NOMO-1 (cell line): Measurements from ENCODE around the gene CDH24.

Experiments
- DNase-seq, 2 experiments: peaks; one replicate each; lab custom pipeline; 2025; ENCODE audit not compliant: unreplicated experiment in 2 of 2; lab: John Stamatoyannopoulos, UW

CDH24 gene

GRCh38 chr14:23090254-23090636 lies 32.9 kb upstream of the CDH24 start:
- no peak for DNase-seq

- no peak for DNase-seq
Measured at GRCh38 chr14:23089498-23090253, 32.4 kb upstream of the CDH24 start.

- no peak for DNase-seq
Measured at GRCh38 chr14:23086565-23086964, 29.2 kb upstream of the CDH24 start.

- no peak for DNase-seq
Measured at GRCh38 chr14:23085458-23085857, 28.1 kb upstream of the CDH24 start.

- no peak for DNase-seq
Measured at GRCh38 chr14:23080474-23080873, 23.2 kb upstream of the CDH24 start.

- no peak for DNase-seq
Measured at GRCh38 chr14:23079716-23080115, 22.4 kb upstream of the CDH24 start.

- no peak for DNase-seq
Measured at GRCh38 chr14:23078692-23079116, 21.4 kb upstream of the CDH24 start.

GRCh38 chr14:23077962-23078361 lies 20.6 kb upstream of the CDH24 start:
- DNase-seq: no peak

- no peak for DNase-seq
Measured at GRCh38 chr14:23076785-23077408, 19.6 kb upstream of the CDH24 start.

- DNase-seq: no peak
Measured at GRCh38 chr14:23074906-23075305, 17.6 kb upstream of the CDH24 start.

- DNase-seq: no peak
Measured at GRCh38 chr14:23071921-23072539, 14.7 kb upstream of the CDH24 start.

GRCh38 chr14:23071244-23071920 lies 14.1 kb upstream of the CDH24 start:
- DNase-seq: no peak

- DNase-seq: no peak
Measured at GRCh38 chr14:23070262-23071129, 13.2 kb upstream of the CDH24 start.

- DNase-seq: no peak
Measured at GRCh38 chr14:23069413-23069806, 12.1 kb upstream of the CDH24 start.

- no peak for DNase-seq
Measured at GRCh38 chr14:23068789-23069412, 11.6 kb upstream of the CDH24 start.

- no peak for DNase-seq
Measured at GRCh38 chr14:23067847-23068788, 10.8 kb upstream of the CDH24 start.

- DNase-seq: no peak
Measured at GRCh38 chr14:23066855-23067744, 9.8 kb upstream of the CDH24 start.

- DNase-seq: no peak
Measured at GRCh38 chr14:23066368-23066767, 9.0 kb upstream of the CDH24 start.
